AG09309 (cell line): ENCODE data around the gene EPN1.

ENCODE experiments used
- DNase-seq: peaks from one replicate; pipeline ENCODE4 v3.0.0-alpha.2; 2010; ENCODE audit warnings: low read depth
- H3K4me3 ChIP-seq: 2 replicates; pipeline ENCODE4 v1.5.1; 2011; ENCODE audit warnings: mild to moderate bottlenecking, low read depth, low read length, moderate library complexity; ENCODE audit not compliant: control insufficient read depth
- CTCF ChIP-seq: IDR thresholded peaks from 2 replicates; pipeline ENCODE4 v1.5.1; 2011; ENCODE audit warnings: mild to moderate bottlenecking, low read depth, low read length, inconsistent platforms; ENCODE audit not compliant: insufficient read depth, control insufficient read depth; ENCODE audit errors: missing control alignments

The EPN1 gene

GRCh38 chr19:55673889-55674288, 1.1 kb upstream of the EPN1 start:
- no peak for DNase-seq
- no peak for TF ChIP-seq CTCF
- no peak overlapping the region for H3K4me3 ChIP-seq

- no peak for DNase-seq
- no peak for TF ChIP-seq CTCF
- peak overlapping the region; percentile 58 for H3K4me3 ChIP-seq
Observed at GRCh38 chr19:55674459-55674840, 576 bp upstream of the EPN1 start.

- H3K4me3 ChIP-seq, result peak overlapping the region; percentile 58
- TF ChIP-seq CTCF, result no peak
- no peak for DNase-seq
Observed at GRCh38 chr19:55675661-55676354, 782 bp downstream of the EPN1 start.

DNA sequence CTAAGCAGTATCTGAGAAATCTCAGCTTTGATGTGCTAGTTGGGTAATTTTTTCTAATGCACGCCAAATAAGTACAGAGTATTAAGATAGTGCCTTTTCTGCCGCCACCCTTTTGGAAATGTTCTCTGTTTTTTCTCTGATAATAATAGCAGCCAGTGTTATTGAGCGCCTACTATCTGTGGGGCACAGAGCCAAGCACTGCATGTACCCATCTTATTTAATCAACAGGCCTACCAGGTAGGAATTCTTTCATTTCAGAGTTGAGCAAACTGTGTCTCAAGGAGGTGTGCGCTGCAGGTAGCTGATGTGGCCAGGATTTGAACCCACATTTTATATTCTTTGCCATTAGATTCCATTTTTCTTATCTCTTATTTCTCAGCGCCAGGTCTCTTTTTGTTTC, 1.4 kb downstream of the EPN1 start:
- DNase-seq, result no peak
- no peak for TF ChIP-seq CTCF
- peak overlapping the region; percentile 58; the same call in 1 of the 2 replicates for H3K4me3 ChIP-seq

- DNase-seq, result no peak
- no peak for TF ChIP-seq CTCF
- no peak overlapping the region for H3K4me3 ChIP-seq
Observed at GRCh38 chr19:55676889-55677505, 2.0 kb downstream of the EPN1 start.

- TF ChIP-seq CTCF, result no peak
- H3K4me3 ChIP-seq, result no peak overlapping the region
- no peak for DNase-seq
Observed at GRCh38 chr19:55677572-55678028, 2.6 kb downstream of the EPN1 start.
